IMR-90 (cell line): Measurements from ENCODE around the gene ACSM6. TPM values are rescaled to one million over a fixed set of nuclear protein-coding genes. Genes with fewer than 3 reads are reported as not detected.

Experiments used
- ATAC-seq: fragments of 200-7000 bp; cut with Tn5 transposase; 2 replicates; pipeline ENCODE4 v1.9.1; 2020; ENCODE audit warnings: low read depth, mild to moderate bottlenecking, moderate library complexity
- BruUV-seq: library from RNA; stranded (reverse); fragments of 400-500 nt; replicated peaks from 2 replicates; lab custom pipeline; 2021; lab: Mats Ljungman, UMichigan
- CTCF ChIA-PET: fragments of 300-600 bp; formaldehyde crosslinking; extraction: SDS; loops from one replicate; lab custom pipeline; 2021; ENCODE audit warnings: antibody characterized with exemption; lab: Yijun Ruan, JAX
- POLR2A ChIA-PET: fragments of 300-600 bp; sonication (Branson Sonifier 250); formaldehyde crosslinking; loops from one replicate; lab custom pipeline; 2022; ENCODE audit warnings: antibody characterized with exemption; ENCODE audit not compliant: unreplicated experiment; lab: Charles Lee
- DNase-seq: peaks from one replicate; pipeline ENCODE4 v3.0.0; 2013
- H2AFZ ChIP-seq: replicated peaks from 2 replicates; pipeline ENCODE3; 2013; ENCODE audit warnings: low read length, mild to moderate bottlenecking; ENCODE audit not compliant: poor library complexity
- H2AK5ac ChIP-seq: 2 replicates; pipeline ENCODE4 v1.6.1; 2013; ENCODE audit warnings: low read depth, low read length, inconsistent platforms
- H2AK9ac ChIP-seq: replicated peaks from 2 replicates; pipeline ENCODE3; 2013; ENCODE audit warnings: mild to moderate bottlenecking, low read depth, low read length, moderate library complexity; ENCODE audit not compliant: poor library complexity
- H2BK120ac ChIP-seq: 2 replicates; pipeline ENCODE4 v1.6.1; 2013; ENCODE audit warnings: low read depth, low read length, inconsistent platforms
- H2BK15ac ChIP-seq: 3 replicates; pipeline ENCODE4 v1.6.1; 2013; ENCODE audit warnings: low read depth, low read length, inconsistent platforms
- H2BK20ac ChIP-seq: 2 replicates; pipeline ENCODE4 v1.6.1; 2013; ENCODE audit warnings: low read depth, mild to moderate bottlenecking, inconsistent platforms, low read length, moderate library complexity
- H2BK5ac ChIP-seq: 2 replicates; pipeline ENCODE4 v1.6.1; 2013; ENCODE audit warnings: mild to moderate bottlenecking, low read depth, low read length, inconsistent platforms; ENCODE audit not compliant: poor library complexity, severe bottlenecking
- H3K14ac ChIP-seq: replicated peaks from 2 replicates; pipeline ENCODE4 v1.6.1; 2013; ENCODE audit warnings: low read depth, low read length, inconsistent platforms
- H3K18ac ChIP-seq: 2 replicates; pipeline ENCODE4 v1.6.1; 2013; ENCODE audit warnings: low read depth, low read length, control low read depth
- H3K23ac ChIP-seq: 2 replicates; pipeline ENCODE4 v1.6.1; 2013; ENCODE audit warnings: low read depth, low read length, inconsistent platforms
- H3K27ac ChIP-seq: 2 replicates; pipeline ENCODE4 v1.5.1; 2013; ENCODE audit warnings: mild to moderate bottlenecking, control low read depth, low read length; ENCODE audit not compliant: insufficient read depth
- H3K27me3 ChIP-seq: 2 replicates; pipeline ENCODE4 v1.6.1; 2013; ENCODE audit warnings: low read length; ENCODE audit not compliant: control insufficient read depth, insufficient read depth
- H3K36me3 ChIP-seq: 2 replicates; pipeline ENCODE4 v1.6.1; 2013; ENCODE audit warnings: low read length, mixed read lengths; ENCODE audit not compliant: control insufficient read depth, insufficient read depth
- H3K4ac ChIP-seq: 2 replicates; pipeline ENCODE4 v1.6.1; 2013; ENCODE audit warnings: low read depth, low read length, inconsistent platforms
- H3K4me1 ChIP-seq: 2 replicates; pipeline ENCODE4 v1.6.1; 2013; ENCODE audit warnings: low read length, mixed read lengths; ENCODE audit not compliant: control insufficient read depth, insufficient read depth
- H3K4me2 ChIP-seq: 2 replicates; pipeline ENCODE4 v1.6.1; 2013; ENCODE audit warnings: low read depth, mild to moderate bottlenecking, control low read depth, low read length, moderate library complexity
- H3K4me3 ChIP-seq: 2 replicates; pipeline ENCODE4 v1.5.1; 2013; ENCODE audit warnings: low read depth, mild to moderate bottlenecking, control low read depth, low read length, moderate library complexity; ENCODE audit not compliant: insufficient read depth
- H3K56ac ChIP-seq: 2 replicates; pipeline ENCODE4 v1.6.1; 2013; ENCODE audit warnings: low read length, inconsistent platforms; ENCODE audit not compliant: insufficient read depth; ENCODE audit errors: extremely low read depth
- H3K79me1 ChIP-seq, 2 experiments: 2 replicates each; pipeline ENCODE4 v1.6.1; 2013; ENCODE audit warnings: low read length in 2 of 2, inconsistent platforms in 1 of 2, low read depth in 1 of 2
- H3K9ac ChIP-seq: 2 replicates; pipeline ENCODE4 v1.6.1; 2013; ENCODE audit warnings: low read depth, low read length, control low read depth
- H3K9me1 ChIP-seq: 2 replicates; pipeline ENCODE4 v1.6.1; 2013; ENCODE audit warnings: low read length, inconsistent platforms; ENCODE audit not compliant: insufficient read depth
- H3K9me3 ChIP-seq: 2 replicates; pipeline ENCODE4 v1.6.1; 2013; ENCODE audit warnings: low read length; ENCODE audit not compliant: control insufficient read depth, insufficient read depth
- H4K20me1 ChIP-seq: 2 replicates; pipeline ENCODE4 v1.6.1; 2013; ENCODE audit warnings: low read length, inconsistent platforms; ENCODE audit not compliant: insufficient read depth
- H4K5ac ChIP-seq: 2 replicates; pipeline ENCODE4 v1.6.1; 2013; ENCODE audit warnings: mild to moderate bottlenecking, low read depth, low read length, control low read depth
- H4K8ac ChIP-seq, 2 experiments: 2 replicates each; pipeline ENCODE4 v1.6.1; 2013; ENCODE audit warnings: low read depth in 2 of 2, low read length in 2 of 2, control low read depth in 1 of 2, inconsistent platforms in 1 of 2
- H4K91ac ChIP-seq: 2 replicates; pipeline ENCODE4 v1.6.1; 2013; ENCODE audit warnings: low read depth, low read length, inconsistent platforms; ENCODE audit not compliant: insufficient read depth
- BHLHE40 ChIP-seq: fragments of 150-350 bp; IDR thresholded peaks from 2 replicates; pipeline ENCODE4 v1.6.1; 2016; ENCODE audit warnings: mild to moderate bottlenecking, low read depth, low read length
- CEBPB ChIP-seq: IDR thresholded peaks from 2 replicates; pipeline ENCODE4 v1.6.1; 2012; ENCODE audit warnings: low read depth, low read length, improper control_type of control experiment
- CHD1 ChIP-seq: IDR thresholded peaks from 2 replicates; pipeline ENCODE4 v1.6.1; 2012; ENCODE audit warnings: low read depth, low read length, improper control_type of control experiment
- CTCF ChIP-seq: conservative IDR thresholded peaks from 2 replicates; pipeline ENCODE4 v1.5.1; 2012; ENCODE audit warnings: mild to moderate bottlenecking, low read depth, low read length, improper control_type of control experiment
- ELK1 ChIP-seq: fragments of 150-350 bp; IDR thresholded peaks from 2 replicates; pipeline ENCODE4 v1.6.1; 2016; ENCODE audit warnings: low read depth, mild to moderate bottlenecking, low read length, moderate library complexity, borderline replicate concordance
- FOS ChIP-seq: fragments of 150-350 bp; IDR thresholded peaks from 2 replicates; pipeline ENCODE4 v1.6.1; 2016; ENCODE audit warnings: low read depth, low read length
- MAFK ChIP-seq: IDR thresholded peaks from 2 replicates; pipeline ENCODE4 v1.6.1; 2012; ENCODE audit warnings: low read depth, low read length, improper control_type of control experiment
- MAZ ChIP-seq: IDR thresholded peaks from 2 replicates; pipeline ENCODE4 v1.6.1; 2012; ENCODE audit warnings: low read depth, mild to moderate bottlenecking, low read length, improper control_type of control experiment, moderate library complexity, borderline replicate concordance
- MXI1 ChIP-seq: IDR thresholded peaks from 2 replicates; pipeline ENCODE4 v1.6.1; 2012; ENCODE audit warnings: low read depth, mild to moderate bottlenecking, low read length, moderate library complexity, borderline replicate concordance
- NFE2L2 ChIP-seq: fragments of 150-350 bp; IDR thresholded peaks from 2 replicates; pipeline ENCODE4 v1.6.1; 2016; ENCODE audit warnings: low read depth, mild to moderate bottlenecking, low read length
- POLR2A ChIP-seq: IDR thresholded peaks from 2 replicates; pipeline ENCODE4 v1.6.1; 2012; ENCODE audit warnings: mild to moderate bottlenecking, low read depth, low read length
- RAD21 ChIP-seq: IDR thresholded peaks from 2 replicates; pipeline ENCODE4 v1.6.1; 2012; ENCODE audit warnings: low read length, improper control_type of control experiment
- RFX5 ChIP-seq: IDR thresholded peaks from 2 replicates; pipeline ENCODE4 v1.8.0; 2012; ENCODE audit warnings: low read depth, mild to moderate bottlenecking, low read length, moderate library complexity
- SMC3 ChIP-seq: fragments of 150-350 bp; IDR thresholded peaks from 2 replicates; pipeline ENCODE4 v1.6.1; 2016; ENCODE audit warnings: low read depth, mild to moderate bottlenecking, antibody characterized with exemption, low read length, moderate library complexity
- WGBS, 2 experiments: methylation state at CpG; one replicate each; pipeline versions ENCODE4 v1.1.5 to v1.1.7; 2013; ENCODE audit warnings: missing lambda C conversion rate in 2 of 2; ENCODE audit not compliant: insufficient read length in 1 of 2; ENCODE audit errors: extremely low coverage in 2 of 2; 5-methylcytosine and 5-hydroxymethylcytosine counted together
- dilution Hi-C: fragments of 300-500 bp; cut with HindIII; formaldehyde crosslinking; loops from one replicate; pipeline ENCODE4 v1.14.3; 2018; ENCODE audit warnings: low sequenced_read_pairs; ENCODE audit not compliant: unreplicated experiment
- in situ Hi-C: fragments of 300-500 bp; cut with MboI; formaldehyde crosslinking; loops from 3 replicates; pipeline ENCODE4 v1.14.3; 2019; ENCODE audit warnings: low sequenced_read_pairs, inconsistent platforms, mixed read lengths
- intact Hi-C: fragments of 100-400 bp; cut with micrococcal nuclease; formaldehyde crosslinking; loops from 2 replicates; pipeline ENCODE4 v1.10.0; 2022
- polyA plus RNA-seq, 3 experiments: library from polyadenylated mRNA; depleted of rRNA; stranded (reverse); fragments of >200 nt; gene quantifications; 2 replicates each; pipeline ENCODE4 v1.2.3, GENCODE V29; 2012; ENCODE audit warnings: low replicate concordance in 1 of 3
- total RNA-seq: library from RNA; depleted of rRNA; stranded (reverse); fragments of >200 nt; gene quantifications from 2 replicates; pipeline ENCODE4 v1.2.3, GENCODE V29; 2012

The ACSM6 gene
- total and polyA plus RNA-seq, 2 of the 4 experiments (the other 2 are of a cell fraction): not detected

DNA sequence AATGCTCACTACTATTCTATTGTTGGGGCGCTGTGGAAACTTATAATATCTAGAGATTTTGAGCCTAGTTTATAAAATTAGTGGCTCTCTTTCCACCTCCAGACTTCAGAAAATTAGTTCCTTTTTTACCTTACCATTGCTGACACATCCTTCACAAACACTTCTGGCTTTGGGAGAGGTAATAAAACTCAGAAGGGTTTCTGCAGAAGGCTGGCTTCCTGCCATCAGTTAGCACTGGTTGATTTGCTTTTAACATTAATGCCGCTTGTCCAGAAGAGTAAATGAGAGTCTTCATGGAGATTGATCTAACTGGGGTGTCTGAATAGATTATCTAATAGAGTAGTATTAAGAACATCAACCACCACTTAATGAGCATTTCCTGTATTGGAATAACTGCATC, 20.3 kb downstream of the ACSM6 start (continued):
- TF ChIP-seq RAD21 (no peak), MXI1 (no peak), CEBPB (no peak), CTCF (no peak)

- peak; percentile 76 for DNase-seq
- Histone ChIP-seq H2AK5ac (no peak overlapping the region), H3K36me3 (peaks cover 3% of the 10 kb centered on the region; the same call in 1 of the 2 replicates), H3K27ac (no peak overlapping the region), H4K91ac (no peak overlapping the region), H2BK5ac (peak overlapping the region; percentile 34), H3K4me1 (peaks cover 12% of the 10 kb centered on the region; the same call in 1 of the 2 replicates), H4K20me1 (no peaks in the 10 kb centered on the region), H3K9ac (no peak overlapping the region), H3K4me2 (no peak overlapping the region), H2BK20ac (peak overlapping the region; percentile 54; the same call in 1 of the 2 replicates), H2AFZ (no peak overlapping the region), H3K14ac (no peak overlapping the region; the same call in 1 of the 2 replicates), H4K5ac (no peak overlapping the region), H3K23ac (no peak overlapping the region), H2BK120ac (peak overlapping the region; percentile 56), H2AK9ac (no peak overlapping the region), H3K4me3 (no peak overlapping the region), H3K18ac (no peak overlapping the region; the same call in 1 of the 2 replicates), H3K9me1 (peaks cover 4% of the 10 kb centered on the region; the same call in 1 of the 2 replicates), H3K79me1 (no peaks in the 10 kb centered on the region), H3K4ac (peak overlapping the region; percentile 54), H2BK15ac (no peak overlapping the region; the same call in 2 of the 3 replicates), H3K27me3 (no peaks in the 10 kb centered on the region), H3K56ac (no peak overlapping the region), H3K9me3 (no peaks in the 10 kb centered on the region; the same call in 1 of the 2 replicates), H4K8ac (peak overlapping the region in 1 of 2 experiments; percentile 8; a peak in 1 of 4 replicates)
- in situ Hi-C loops (no loop called here), dilution Hi-C loops (no loop called here), intact Hi-C loops (no loop called here)
- no TSS peak for BruUV-seq
- peak; percentile 75; the same call in 1 of the 2 replicates for ATAC-seq
- CTCF ChIA-PET: no interaction called here
- no CpG with 5 or more reads among the region's 3 CpGs for WGBS, 2 experiments
- POLR2A ChIA-PET: no interaction called here
- TF ChIP-seq CHD1 (no peak), POLR2A (no peak), NFE2L2 (peak; percentile 73), MAZ (no peak), BHLHE40 (no peak), RFX5 (no peak), MAFK (peak; percentile 45; the same call in 1 of the 2 replicates), ELK1 (no peak), SMC3 (no peak), FOS (0 out of 2 replicates have a peak, but pooled peaks have one; percentile 33)
Measured at GRCh38 chr10:95214793-95215192, 20.8 kb downstream of the ACSM6 start.
